AG09309 (cell line): ENCODE results near the gene KRTAP5-8.

Experiments used
- DNase-seq: peaks from one replicate; pipeline ENCODE4 v3.0.0-alpha.2; 2010; ENCODE audit warnings: low read depth
- H3K4me3 ChIP-seq: 2 replicates; pipeline ENCODE4 v1.5.1; 2011; ENCODE audit warnings: mild to moderate bottlenecking, low read depth, low read length, moderate library complexity; ENCODE audit not compliant: control insufficient read depth
- TF ChIP-seq, protein P1 (sequence below): IDR thresholded peaks from 2 replicates; pipeline ENCODE4 v1.5.1; 2011; ENCODE audit warnings: mild to moderate bottlenecking, low read depth, low read length, inconsistent platforms; ENCODE audit not compliant: insufficient read depth, control insufficient read depth; ENCODE audit errors: missing control alignments

KRTAP5-8 gene

DNA sequence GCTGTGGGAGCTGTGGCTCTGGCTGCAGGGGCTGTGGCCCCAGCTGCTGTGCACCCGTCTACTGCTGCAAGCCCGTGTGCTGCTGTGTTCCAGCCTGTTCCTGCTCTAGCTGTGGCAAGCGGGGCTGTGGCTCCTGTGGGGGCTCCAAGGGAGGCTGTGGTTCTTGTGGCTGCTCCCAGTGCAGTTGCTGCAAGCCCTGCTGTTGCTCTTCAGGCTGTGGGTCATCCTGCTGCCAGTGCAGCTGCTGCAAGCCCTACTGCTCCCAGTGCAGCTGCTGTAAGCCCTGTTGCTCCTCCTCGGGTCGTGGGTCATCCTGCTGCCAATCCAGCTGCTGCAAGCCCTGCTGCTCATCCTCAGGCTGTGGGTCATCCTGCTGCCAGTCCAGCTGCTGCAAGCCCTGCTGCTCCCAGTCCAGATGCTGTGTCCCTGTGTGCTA is 10.9 kb downstream of the KRTAP5-8 start:
- TF ChIP-seq, protein P1, sequence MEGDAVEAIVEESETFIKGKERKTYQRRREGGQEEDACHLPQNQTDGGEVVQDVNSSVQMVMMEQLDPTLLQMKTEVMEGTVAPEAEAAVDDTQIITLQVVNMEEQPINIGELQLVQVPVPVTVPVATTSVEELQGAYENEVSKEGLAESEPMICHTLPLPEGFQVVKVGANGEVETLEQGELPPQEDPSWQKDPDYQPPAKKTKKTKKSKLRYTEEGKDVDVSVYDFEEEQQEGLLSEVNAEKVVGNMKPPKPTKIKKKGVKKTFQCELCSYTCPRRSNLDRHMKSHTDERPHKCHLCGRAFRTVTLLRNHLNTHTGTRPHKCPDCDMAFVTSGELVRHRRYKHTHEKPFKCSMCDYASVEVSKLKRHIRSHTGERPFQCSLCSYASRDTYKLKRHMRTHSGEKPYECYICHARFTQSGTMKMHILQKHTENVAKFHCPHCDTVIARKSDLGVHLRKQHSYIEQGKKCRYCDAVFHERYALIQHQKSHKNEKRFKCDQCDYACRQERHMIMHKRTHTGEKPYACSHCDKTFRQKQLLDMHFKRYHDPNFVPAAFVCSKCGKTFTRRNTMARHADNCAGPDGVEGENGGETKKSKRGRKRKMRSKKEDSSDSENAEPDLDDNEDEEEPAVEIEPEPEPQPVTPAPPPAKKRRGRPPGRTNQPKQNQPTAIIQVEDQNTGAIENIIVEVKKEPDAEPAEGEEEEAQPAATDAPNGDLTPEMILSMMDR, result no peak
- no peak for DNase-seq

DNA sequence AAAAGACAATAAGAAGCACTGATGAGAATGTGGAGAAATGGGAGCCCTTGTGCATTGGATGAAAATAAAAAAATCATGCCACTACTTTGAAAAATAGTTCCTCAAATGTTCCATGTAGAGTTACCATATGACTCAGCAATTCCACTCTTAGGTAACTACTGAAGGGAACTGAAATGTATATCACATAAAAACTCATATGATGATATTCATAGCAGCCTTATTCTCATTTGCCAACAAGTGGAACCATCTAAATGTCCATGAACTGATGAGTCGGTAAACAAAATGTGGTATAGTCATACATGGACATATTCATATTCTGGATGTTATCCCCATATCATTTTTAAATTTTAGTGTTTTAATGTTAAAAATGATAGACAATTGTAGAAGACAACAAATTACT is 13.9 kb downstream of the KRTAP5-8 start:
- no peak for DNase-seq
- TF ChIP-seq, protein P1, result no peak
- H3K4me3 ChIP-seq, result no peak overlapping the region

More for the DNA sequence above, 10.9 kb downstream of the KRTAP5-8 start:
- H3K4me3 ChIP-seq, result no peak overlapping the region

DNA sequence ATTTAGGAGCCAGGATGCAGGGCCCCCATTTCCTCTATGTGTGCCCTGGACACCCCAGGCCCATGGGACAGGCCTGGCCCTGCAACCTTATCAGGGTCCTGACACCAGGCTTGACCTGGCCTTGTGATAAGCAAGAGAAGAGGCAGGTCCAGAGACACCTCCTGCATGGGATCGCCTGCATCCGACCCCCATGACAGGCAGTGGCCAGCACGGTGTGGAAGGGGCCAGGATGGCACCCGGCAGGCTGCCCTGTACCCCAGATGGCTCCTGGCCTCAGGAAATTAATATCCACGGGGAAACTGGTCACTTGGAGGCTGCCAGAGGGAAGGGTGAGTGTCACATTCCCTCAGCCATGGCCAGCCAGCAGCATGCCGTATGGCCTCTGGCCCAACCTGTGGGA is 17.2 kb downstream of the KRTAP5-8 start:
- no peak overlapping the region for H3K4me3 ChIP-seq
- TF ChIP-seq, protein P1, result no peak
- no peak for DNase-seq

DNA sequence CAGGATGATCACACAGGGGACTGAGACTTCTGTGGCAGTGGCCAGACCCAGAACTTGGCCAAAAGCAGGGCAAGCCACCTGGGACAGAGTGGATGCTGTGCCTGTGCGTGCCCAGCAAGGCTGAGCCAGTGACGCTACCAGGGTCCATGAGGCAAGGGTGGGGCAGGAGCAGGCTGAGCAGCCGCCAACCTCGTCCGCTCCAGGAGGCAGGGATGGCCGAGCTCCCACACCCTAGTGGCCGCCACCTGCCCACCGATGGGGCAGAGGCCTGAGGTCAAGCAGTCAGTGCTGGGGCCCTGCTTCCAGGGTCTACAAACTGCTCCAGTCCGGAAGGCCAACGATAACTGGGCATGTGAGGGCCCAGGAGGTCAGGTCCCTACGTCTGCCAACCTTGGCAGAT is 17.7 kb downstream of the KRTAP5-8 start:
- no peak overlapping the region for H3K4me3 ChIP-seq
- no peak for DNase-seq
- TF ChIP-seq, protein P1, result no peak

DNA sequence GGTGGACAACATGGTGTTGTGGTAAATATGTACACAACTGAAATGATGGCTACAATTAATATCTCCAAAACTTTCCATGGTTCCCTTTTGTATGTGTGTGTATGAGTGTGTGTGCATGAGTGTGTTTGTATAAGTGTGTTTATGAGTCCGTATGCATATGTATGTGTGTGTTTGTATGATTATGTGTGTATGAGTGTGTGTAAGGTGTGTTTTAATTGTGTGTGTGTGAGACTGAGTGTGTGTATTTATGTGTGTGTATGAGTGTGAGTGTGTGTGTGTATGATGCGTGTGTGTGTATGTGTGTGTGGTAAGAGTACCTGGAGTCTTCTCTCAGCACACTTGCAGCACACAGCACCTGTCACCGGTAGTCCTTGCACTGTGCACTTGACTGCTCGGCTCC is 18.2 kb downstream of the KRTAP5-8 start:
- no peak overlapping the region for H3K4me3 ChIP-seq
- TF ChIP-seq, protein P1, result no peak
- no peak for DNase-seq

DNA sequence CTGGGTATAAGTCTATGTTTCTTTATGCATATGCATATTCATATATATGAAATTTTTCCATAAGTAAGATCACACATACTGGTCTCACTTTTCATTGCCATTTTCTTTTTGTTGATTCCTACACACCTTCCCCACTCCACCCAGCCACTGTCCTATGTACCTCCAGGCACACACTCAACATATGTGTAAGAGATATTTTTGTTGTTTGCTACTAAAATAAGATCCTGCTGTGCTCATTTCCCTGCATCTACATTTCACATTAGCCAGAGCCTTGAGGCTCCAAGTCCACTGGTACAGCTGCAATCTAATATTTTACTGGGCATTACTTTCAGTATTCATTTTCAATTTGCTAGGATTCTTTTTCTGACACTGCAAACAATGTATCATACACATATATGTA is 19.4 kb downstream of the KRTAP5-8 start:
- TF ChIP-seq, protein P1, result no peak
- no peak overlapping the region for H3K4me3 ChIP-seq
- DNase-seq, result no peak

DNA sequence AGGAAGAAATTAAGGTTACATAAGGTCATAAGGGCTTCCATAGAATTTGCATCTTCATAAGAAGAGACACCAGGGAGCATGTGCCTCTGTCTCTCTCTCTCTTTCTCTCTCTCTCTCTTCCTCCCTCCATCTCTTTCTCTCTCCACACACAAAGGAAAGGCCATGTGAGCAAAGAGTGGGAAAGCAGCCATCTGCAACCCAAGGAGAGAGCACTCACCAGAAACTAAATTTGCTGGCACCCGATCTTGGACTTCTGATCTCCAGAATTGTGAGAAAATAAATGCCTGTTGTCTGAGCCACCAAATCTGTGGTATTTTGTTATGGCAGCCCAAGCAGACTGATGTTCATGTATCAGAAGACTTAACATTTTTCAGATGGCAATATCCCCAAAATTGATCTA is 21.2 kb downstream of the KRTAP5-8 start:
- H3K4me3 ChIP-seq, result no peak overlapping the region
- DNase-seq, result no peak
- TF ChIP-seq, protein P1, result no peak
